Activated CD4-positive, alpha-beta memory T cell treated with anti-CD3 and anti-CD28 coated beads, Interleukin-2, amount 10 ng/mL, durations not matched to agents 7 days and 5 days (primary cell): ENCODE measurements around the gene GFOD2. TPM values are rescaled to one million over a fixed set of nuclear protein-coding genes. Genes with fewer than 3 reads are reported as not detected.
"Not testable (repeated sequence)": the region's sequence is repeated elsewhere in the genome, so short reads cannot be mapped to it uniquely, and the experiment has no call there.

Experiments used
- CTCF ChIA-PET: fragments of 350-600 bp; sonication (Branson Sonifier 250); formaldehyde crosslinking; loops from one replicate; lab custom pipeline; 2021; ENCODE audit warnings: antibody characterized with exemption, inconsistent platforms; lab: Charles Lee
- POLR2A ChIA-PET: fragments of 350-600 bp; sonication (Branson Sonifier 250); formaldehyde crosslinking; loops from one replicate; lab custom pipeline; 2021; ENCODE audit warnings: antibody characterized with exemption; lab: Charles Lee
- DNase-seq: peaks from one replicate; pipeline ENCODE4 v3.0.0-alpha.2; 2020
- H3K27ac Mint-ChIP-seq: one replicate; pipeline ENCODE4 v1.8.0; 2021; ENCODE audit warnings: mild to moderate bottlenecking, mixed read lengths
- H3K27me3 Mint-ChIP-seq: one replicate; pipeline ENCODE4 v1.8.0; 2021; ENCODE audit warnings: mixed read lengths
- H3K36me3 Mint-ChIP-seq: one replicate; pipeline ENCODE4 v1.8.0; 2021; ENCODE audit warnings: low read depth, mixed read lengths
- H3K4me1 Mint-ChIP-seq: one replicate; pipeline ENCODE4 v1.8.0; 2021; ENCODE audit warnings: mixed read lengths
- H3K4me3 Mint-ChIP-seq: one replicate; pipeline ENCODE4 v1.8.0; 2021; ENCODE audit warnings: mild to moderate bottlenecking, mixed read lengths
- H3K9me3 Mint-ChIP-seq: one replicate; pipeline ENCODE4 v1.8.0; 2021; ENCODE audit warnings: mixed read lengths
- total RNA-seq, 2 experiments: library from RNA; stranded (reverse); gene quantifications; one replicate each; pipeline ENCODE4 v1.2.3, GENCODE V29; 2021

Gene GFOD2
- total RNA-seq, 2 experiments from 2014 or later, result 13.0 to 14.9 TPM

DNA sequence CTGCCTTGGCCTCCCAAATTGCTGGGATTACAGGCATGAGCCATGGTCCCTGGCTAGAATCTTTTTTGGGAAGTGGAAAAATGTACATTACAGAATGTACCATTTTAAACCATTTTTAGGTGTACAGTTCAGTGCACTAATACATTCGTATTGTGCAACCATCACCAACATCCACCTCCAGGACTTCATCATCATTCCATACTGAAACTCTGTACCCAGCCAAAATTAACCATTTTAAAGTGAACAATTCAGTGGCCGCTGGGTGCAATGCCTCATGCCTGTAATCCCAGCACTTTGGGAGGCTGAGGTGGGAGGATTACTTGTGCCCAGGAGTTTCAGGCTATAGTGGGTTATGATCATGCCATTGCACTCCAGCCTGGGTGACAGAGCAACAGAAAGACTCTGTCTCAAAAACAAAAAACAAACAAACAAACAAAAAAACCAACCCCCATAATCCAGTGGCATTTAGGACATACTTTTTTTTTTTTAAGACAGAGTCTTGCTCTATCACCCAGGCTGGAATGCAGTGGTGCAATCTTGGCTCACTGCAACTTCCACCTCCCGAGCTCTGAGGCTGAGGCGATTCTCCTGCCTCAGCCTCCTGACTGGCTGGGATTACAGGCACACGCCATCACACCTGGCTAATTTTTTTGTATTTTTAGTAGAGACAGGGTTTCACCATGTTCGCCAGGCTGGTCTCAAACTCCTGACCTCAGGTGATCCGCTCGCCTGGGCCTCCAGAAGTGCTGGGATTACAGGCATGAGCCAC, 25.4 kb downstream of the GFOD2 start:
- DNase-seq, H3K9me3 Mint-ChIP-seq, H3K4me1 Mint-ChIP-seq, H3K4me3 Mint-ChIP-seq, H3K27me3 Mint-ChIP-seq, H3K27ac Mint-ChIP-seq: not testable (repeated sequence)
- ChIA-PET POLR2A (interaction anchor here (0.7 kb wide), 1 partner anchor 679 kb away, joined by 3 read pairs; no protein-coding TSS in a partner anchor), CTCF (interaction anchor here (1.5 kb wide), 1 partner anchor 123 kb away, joined by 4 read pairs; no protein-coding TSS in a partner anchor)
- peaks cover 11% of the 10 kb centered on the region for H3K36me3 Mint-ChIP-seq

- peak overlapping the region; percentile 85 for H3K27ac Mint-ChIP-seq
- CTCF ChIA-PET, result interaction anchor here (0.7 to 0.8 kb wide), 3 partner anchors 15 to 165 kb away, joined by 3 to 4 read pairs (median 3); no protein-coding TSS in a partner anchor
- POLR2A ChIA-PET, result interaction anchor here (1.0 to 1.8 kb wide), 2 partner anchors 13 to 116 kb away, joined by 3 to 4 read pairs; no protein-coding TSS in a partner anchor
- H3K4me3 Mint-ChIP-seq, result no peak overlapping the region
- DNase-seq, result no peak
- H3K4me1 Mint-ChIP-seq, result peaks cover 26% of the 10 kb centered on the region
- H3K36me3 Mint-ChIP-seq, result peaks cover 22% of the 10 kb centered on the region
- H3K27me3 Mint-ChIP-seq, result no peaks in the 10 kb centered on the region
- no peaks in the 10 kb centered on the region for H3K9me3 Mint-ChIP-seq
These were observed 33.6 kb downstream of the GFOD2 start for GRCh38 chr16:67685388-67686112.

GRCh38 chr16:67683767-67684166, 35.3 kb downstream of the GFOD2 start:
- POLR2A ChIA-PET, result interaction anchor here (1.1 to 2.1 kb wide), 2 partner anchors 9 to 36 kb away, joined by 3 to 7 read pairs; partner anchors contain the start of gene GFOD2
- H3K36me3 Mint-ChIP-seq, result peaks cover 22% of the 10 kb centered on the region
- CTCF ChIA-PET, result interaction anchor here (1.1 kb wide), 1 partner anchor 15 kb away, joined by 4 read pairs; no protein-coding TSS in a partner anchor
- H3K4me3 Mint-ChIP-seq, result no peak overlapping the region
- H3K27ac Mint-ChIP-seq, result peak overlapping the region; percentile 51
- peaks cover 26% of the 10 kb centered on the region for H3K4me1 Mint-ChIP-seq
- no peaks in the 10 kb centered on the region for H3K9me3 Mint-ChIP-seq
- H3K27me3 Mint-ChIP-seq, result no peaks in the 10 kb centered on the region
- no peak for DNase-seq

- ChIA-PET POLR2A (no interaction called here), CTCF (interaction anchor here (0.7 to 3.3 kb wide), 4 partner anchors 8 to 197 kb away, joined by 3 to 19 read pairs (median 6); no protein-coding TSS in a partner anchor)
- no peak for DNase-seq
- Mint-ChIP-seq H3K27me3 (no peaks in the 10 kb centered on the region), H3K4me1 (peaks cover 15% of the 10 kb centered on the region), H3K27ac (no peak overlapping the region), H3K36me3 (peaks cover 18% of the 10 kb centered on the region), H3K4me3 (no peak overlapping the region), H3K9me3 (no peaks in the 10 kb centered on the region)
These were observed 38.9 kb downstream of the GFOD2 start for GRCh38 chr16:67679935-67680897.

- Mint-ChIP-seq H3K36me3 (peaks cover 9% of the 10 kb centered on the region), H3K27ac (no peak overlapping the region), H3K27me3 (no peaks in the 10 kb centered on the region), H3K4me3 (no peak overlapping the region), H3K9me3 (no peaks in the 10 kb centered on the region), H3K4me1 (peaks cover 2% of the 10 kb centered on the region)
- no peak for DNase-seq
- ChIA-PET POLR2A (no interaction called here), CTCF (interaction anchor here (1.3 to 1.8 kb wide), 2 partner anchors 138 to 158 kb away, joined by 3 to 5 read pairs; no protein-coding TSS in a partner anchor)
These were observed 40.6 kb downstream of the GFOD2 start for GRCh38 chr16:67678354-67679023.

GRCh38 chr16:67677712-67678111, 41.4 kb downstream of the GFOD2 start:
- Mint-ChIP-seq H3K4me1 (no peaks in the 10 kb centered on the region), H3K4me3 (no peak overlapping the region), H3K27ac (no peak overlapping the region), H3K36me3 (peaks cover 5% of the 10 kb centered on the region), H3K9me3 (no peaks in the 10 kb centered on the region), H3K27me3 (no peaks in the 10 kb centered on the region)
- DNase-seq, result no peak
- ChIA-PET CTCF (interaction anchor here (1.3 kb wide), 1 partner anchor 139 kb away, joined by 3 read pairs; no protein-coding TSS in a partner anchor), POLR2A (no interaction called here)

GRCh38 chr16:67676939-67677338, 42.2 kb downstream of the GFOD2 start:
- Mint-ChIP-seq H3K4me3 (no peak overlapping the region), H3K4me1 (peaks cover 4% of the 10 kb centered on the region), H3K27ac (no peak overlapping the region), H3K36me3 (no peaks in the 10 kb centered on the region), H3K9me3 (no peaks in the 10 kb centered on the region), H3K27me3 (no peaks in the 10 kb centered on the region)
- ChIA-PET POLR2A (no interaction called here), CTCF (interaction anchor here (0.7 to 1.0 kb wide), 2 partner anchors 130 to 156 kb away, joined by 4 to 5 read pairs; no protein-coding TSS in a partner anchor)
- DNase-seq, result no peak

- H3K27ac Mint-ChIP-seq, result no peak overlapping the region
- H3K9me3 Mint-ChIP-seq, result no peaks in the 10 kb centered on the region
- H3K27me3 Mint-ChIP-seq, result no peaks in the 10 kb centered on the region
- DNase-seq, result no peak
- ChIA-PET CTCF (interaction anchor here (0.7 to 1.0 kb wide), 2 partner anchors 129 to 155 kb away, joined by 4 to 5 read pairs; no protein-coding TSS in a partner anchor), POLR2A (no interaction called here)
- no peak overlapping the region for H3K4me3 Mint-ChIP-seq
- H3K36me3 Mint-ChIP-seq, result no peaks in the 10 kb centered on the region
- peaks cover 4% of the 10 kb centered on the region for H3K4me1 Mint-ChIP-seq
These were observed 42.6 kb downstream of the GFOD2 start for GRCh38 chr16:67676516-67676915.

- POLR2A ChIA-PET, result no interaction called here
These were observed 43.1 kb downstream of the GFOD2 start for GRCh38 chr16:67675999-67676398.

GRCh38 chr16:67675579-67675935, 43.6 kb downstream of the GFOD2 start:
- POLR2A ChIA-PET, result no interaction called here
- no peak overlapping the region for H3K27ac Mint-ChIP-seq
- H3K27me3 Mint-ChIP-seq, result no peaks in the 10 kb centered on the region
- DNase-seq, result no peak
- no peaks in the 10 kb centered on the region for H3K36me3 Mint-ChIP-seq
- CTCF ChIA-PET, result interaction anchor here (1.2 kb wide), 1 partner anchor 154 kb away, joined by 3 read pairs; no protein-coding TSS in a partner anchor
- no peak overlapping the region for H3K4me3 Mint-ChIP-seq
- no peaks in the 10 kb centered on the region for H3K9me3 Mint-ChIP-seq
- peaks cover 4% of the 10 kb centered on the region for H3K4me1 Mint-ChIP-seq

More at GRCh38 chr16:67675999-67676398, 43.1 kb downstream of the GFOD2 start:
- no peak overlapping the region for H3K27ac Mint-ChIP-seq
- peaks cover 4% of the 10 kb centered on the region for H3K4me1 Mint-ChIP-seq
- H3K27me3 Mint-ChIP-seq, result no peaks in the 10 kb centered on the region
- no peaks in the 10 kb centered on the region for H3K36me3 Mint-ChIP-seq
- CTCF ChIA-PET, result interaction anchor here (1.0 to 1.2 kb wide), 2 partner anchors 129 to 154 kb away, joined by 3 to 4 read pairs; no protein-coding TSS in a partner anchor
- no peak for DNase-seq
- H3K4me3 Mint-ChIP-seq, result no peak overlapping the region
- H3K9me3 Mint-ChIP-seq, result no peaks in the 10 kb centered on the region

- POLR2A ChIA-PET, result interaction anchor here (0.7 to 1.1 kb wide), 2 partner anchors 8 to 44 kb away, joined by 3 read pairs; partner anchors contain the start of gene GFOD2
These were observed 44.1 kb downstream of the GFOD2 start for GRCh38 chr16:67674851-67675578.

More at GRCh38 chr16:67674851-67675578, 44.1 kb downstream of the GFOD2 start:
- Mint-ChIP-seq H3K4me3 (no peak overlapping the region), H3K9me3 (no peaks in the 10 kb centered on the region), H3K36me3 (no peaks in the 10 kb centered on the region), H3K27ac (no peak overlapping the region), H3K27me3 (no peaks in the 10 kb centered on the region), H3K4me1 (peaks cover 4% of the 10 kb centered on the region)
- CTCF ChIA-PET, result interaction anchor here (1.2 kb wide), 1 partner anchor 153 kb away, joined by 3 read pairs; no protein-coding TSS in a partner anchor
- no peak for DNase-seq
